HCT116 (cell line): ENCODE measurements around the gene SH3D19.

Source experiments
- POLR2AphosphoS5 ChIP-seq: IDR thresholded peaks from 2 replicates; pipeline ENCODE4 v1.6.1; 2011; ENCODE audit warnings: mild to moderate bottlenecking, low read depth, low read length, moderate library complexity
- RAD21 ChIP-seq: IDR thresholded peaks from 2 replicates; pipeline ENCODE4 v1.6.1; 2012; ENCODE audit warnings: low read depth, mild to moderate bottlenecking
- REST ChIP-seq: IDR thresholded peaks from 2 replicates; pipeline ENCODE4 v1.6.1; 2012; ENCODE audit warnings: low read depth
- TF ChIP-seq, protein P1 (sequence below), 3 experiments: fragments of 200-600 bp in 1 of 3; sonication (generic) in 1 of 3; IDR thresholded peaks in 2 of 3; conservative IDR thresholded peaks in 1 of 3; 2 replicates each; pipeline ENCODE4 v1.5.1; 2012 to 2017; ENCODE audit warnings: low read depth in 2 of 3, low read length in 2 of 3, antibody characterized with exemption in 1 of 3, borderline replicate concordance in 1 of 3, control low read depth in 1 of 3, mild to moderate bottlenecking in 1 of 3, mixed read lengths in 1 of 3, mixed run types in 1 of 3, moderate library complexity in 1 of 3; ENCODE audit not compliant: insufficient read depth in 1 of 3

DNA sequence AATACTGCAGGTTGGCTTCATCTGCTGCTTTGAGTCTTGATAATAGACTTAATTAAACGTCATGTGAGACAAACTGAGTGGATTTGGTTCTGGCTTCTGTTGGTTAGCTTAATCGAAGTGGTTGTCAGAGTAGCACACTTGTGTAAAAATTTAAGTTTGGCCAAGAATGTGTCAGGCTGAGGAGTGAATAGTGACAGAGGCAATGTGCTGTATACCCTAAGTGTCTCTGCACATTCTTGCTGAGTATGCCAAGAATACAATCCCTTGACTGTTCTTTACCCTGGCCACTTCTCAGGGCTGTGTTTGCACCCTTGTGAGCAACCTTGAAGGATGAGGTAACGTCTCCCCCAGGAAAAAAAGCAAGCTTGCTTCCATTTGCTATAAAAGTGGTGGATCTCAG lies 211.1 kb downstream of the SH3D19 start:
- no peak for TF ChIP-seq RAD21
- no peak for TF ChIP-seq REST
- TF ChIP-seq, protein P1, sequence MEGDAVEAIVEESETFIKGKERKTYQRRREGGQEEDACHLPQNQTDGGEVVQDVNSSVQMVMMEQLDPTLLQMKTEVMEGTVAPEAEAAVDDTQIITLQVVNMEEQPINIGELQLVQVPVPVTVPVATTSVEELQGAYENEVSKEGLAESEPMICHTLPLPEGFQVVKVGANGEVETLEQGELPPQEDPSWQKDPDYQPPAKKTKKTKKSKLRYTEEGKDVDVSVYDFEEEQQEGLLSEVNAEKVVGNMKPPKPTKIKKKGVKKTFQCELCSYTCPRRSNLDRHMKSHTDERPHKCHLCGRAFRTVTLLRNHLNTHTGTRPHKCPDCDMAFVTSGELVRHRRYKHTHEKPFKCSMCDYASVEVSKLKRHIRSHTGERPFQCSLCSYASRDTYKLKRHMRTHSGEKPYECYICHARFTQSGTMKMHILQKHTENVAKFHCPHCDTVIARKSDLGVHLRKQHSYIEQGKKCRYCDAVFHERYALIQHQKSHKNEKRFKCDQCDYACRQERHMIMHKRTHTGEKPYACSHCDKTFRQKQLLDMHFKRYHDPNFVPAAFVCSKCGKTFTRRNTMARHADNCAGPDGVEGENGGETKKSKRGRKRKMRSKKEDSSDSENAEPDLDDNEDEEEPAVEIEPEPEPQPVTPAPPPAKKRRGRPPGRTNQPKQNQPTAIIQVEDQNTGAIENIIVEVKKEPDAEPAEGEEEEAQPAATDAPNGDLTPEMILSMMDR (IDR thresholded peaks at IDR 0.05 in 2 of 3, conservative IDR thresholded peaks at IDR 0.05 in 1 of 3; ENCODE audit: borderline replicate concordance in 1 of 3, insufficient read depth in 1 of 3, low read depth in 2 of 3, low read length in 2 of 3), result no peak
- TF ChIP-seq POLR2AphosphoS5, result no peak
